ENCODE measurements around the gene SGPP2. TPM values are rescaled to one million over a fixed set of nuclear protein-coding genes. Genes with fewer than 3 reads are reported as not detected.

The SGPP2 gene
- total RNA-seq, 2 experiments from 2014 or later, result 9.4 to 12.1 TPM

- intact Hi-C loops (cut with DNase I, micrococcal nuclease), result no loop called here
- POLR2A ChIA-PET, result no interaction called here
- CTCF ChIA-PET, result interaction anchor here (1.1 to 1.3 kb wide), 2 partner anchors 147 to 227 kb away, joined by 3 to 5 read pairs; no protein-coding TSS in a partner anchor
These were observed 120.3 kb downstream of the SGPP2 start for GRCh38 chr2:222544661-222545060.

GRCh38 chr2:222545823-222546795 lies 121.8 kb downstream of the SGPP2 start:
- no peak overlapping the region for H3K27ac Mint-ChIP-seq
- DNase-seq, result no peak
- no peak for ATAC-seq
- intact Hi-C loops (cut with DNase I, micrococcal nuclease), result no loop called here
- no peak overlapping the region for H3K4me3 Mint-ChIP-seq
- H3K9me3 Mint-ChIP-seq (ENCODE audit: low read depth), result no peaks in the 10 kb centered on the region
- no peaks in the 10 kb centered on the region for H3K4me1 Mint-ChIP-seq
- no peaks in the 10 kb centered on the region for H3K36me3 Mint-ChIP-seq (ENCODE audit: low read depth)
- H3K27me3 Mint-ChIP-seq, result peaks cover 2% of the 10 kb centered on the region
- ChIA-PET POLR2A (no interaction called here), CTCF (interaction anchor here (0.7 kb wide), 1 partner anchor 314 kb away, joined by 3 read pairs; no protein-coding TSS in a partner anchor)

More at GRCh38 chr2:222544661-222545060, 120.3 kb downstream of the SGPP2 start:
- H3K27me3 Mint-ChIP-seq, result peaks cover 2% of the 10 kb centered on the region
- DNase-seq (no peak), ATAC-seq (no peak)
- no peak overlapping the region for H3K4me3 Mint-ChIP-seq
- no peaks in the 10 kb centered on the region for H3K9me3 Mint-ChIP-seq (ENCODE audit: low read depth)
- H3K4me1 Mint-ChIP-seq, result no peaks in the 10 kb centered on the region
- H3K36me3 Mint-ChIP-seq (ENCODE audit: low read depth), result no peaks in the 10 kb centered on the region
- H3K27ac Mint-ChIP-seq, result no peak overlapping the region

GRCh38 chr2:222547083-222547482 lies 122.7 kb downstream of the SGPP2 start:
- H3K4me3 Mint-ChIP-seq, result no peak overlapping the region
- ATAC-seq, result no peak
- CTCF ChIA-PET, result interaction anchor here (0.7 kb wide), 1 partner anchor 315 kb away, joined by 3 read pairs; no protein-coding TSS in a partner anchor

GRCh38 chr2:222548992-222549391 lies 124.6 kb downstream of the SGPP2 start:
- intact Hi-C loops (cut with DNase I, micrococcal nuclease), result no loop called here
- CTCF ChIA-PET, result no interaction called here
- H3K27me3 Mint-ChIP-seq, result peaks cover 3% of the 10 kb centered on the region
- H3K27ac Mint-ChIP-seq, result no peak overlapping the region
- ATAC-seq (no peak), DNase-seq (no peak)
- POLR2A ChIA-PET, result no interaction called here
- H3K9me3 Mint-ChIP-seq (ENCODE audit: low read depth), result no peaks in the 10 kb centered on the region
- no peaks in the 10 kb centered on the region for H3K36me3 Mint-ChIP-seq (ENCODE audit: low read depth)
- H3K4me3 Mint-ChIP-seq, result no peak overlapping the region
- no peaks in the 10 kb centered on the region for H3K4me1 Mint-ChIP-seq

More at GRCh38 chr2:222547083-222547482, 122.7 kb downstream of the SGPP2 start:
- Mint-ChIP-seq H3K27me3 (peaks cover under 1% of the 10 kb centered on the region), H3K36me3 (ENCODE audit: low read depth) (no peaks in the 10 kb centered on the region), H3K27ac (no peak overlapping the region), H3K9me3 (ENCODE audit: low read depth) (no peaks in the 10 kb centered on the region), H3K4me1 (no peaks in the 10 kb centered on the region)
- POLR2A ChIA-PET, result no interaction called here
- intact Hi-C loops (cut with DNase I, micrococcal nuclease), result no loop called here
- DNase-seq, result no peak

- H3K27me3 Mint-ChIP-seq, result peaks cover 5% of the 10 kb centered on the region
- no peak overlapping the region for H3K4me3 Mint-ChIP-seq
- ChIA-PET POLR2A (no interaction called here), CTCF (interaction anchor here (1.2 to 1.5 kb wide), 2 partner anchors 240 to 516 kb away, joined by 3 read pairs; no protein-coding TSS in a partner anchor)
- intact Hi-C loops (cut with DNase I, micrococcal nuclease), result no loop called here
- H3K4me1 Mint-ChIP-seq, result peaks cover 1% of the 10 kb centered on the region
- H3K36me3 Mint-ChIP-seq (ENCODE audit: low read depth), result peaks cover 3% of the 10 kb centered on the region
- DNase-seq (no peak), ATAC-seq (no peak)
- H3K9me3 Mint-ChIP-seq (ENCODE audit: low read depth), result no peaks in the 10 kb centered on the region
- no peak overlapping the region for H3K27ac Mint-ChIP-seq
These were observed 130.2 kb downstream of the SGPP2 start for GRCh38 chr2:222554517-222554916.

GRCh38 chr2:222561151-222561550 lies 136.8 kb downstream of the SGPP2 start:
- intact Hi-C loops (cut with DNase I, micrococcal nuclease), result loop anchor here in 1 of 2 experiments (5.0 to 10.0 kb wide), 2 partner anchors 136 to 504 kb away; partner anchors contain the start of gene SGPP2
- DNase-seq, result no peak
- CTCF ChIA-PET, result interaction anchor here (0.6 to 2.5 kb wide), 8 partner anchors 10 to 537 kb away, joined by 3 to 34 read pairs (median 3); no protein-coding TSS in a partner anchor

GRCh38 chr2:222561817-222562645 lies 137.7 kb downstream of the SGPP2 start:
- H3K4me3 Mint-ChIP-seq, result no peak overlapping the region
- intact Hi-C loops (cut with DNase I, micrococcal nuclease), result loop anchor here (1.0 to 10.0 kb wide), 4 partner anchors 137 to 505 kb away; partner anchors contain the start of gene SGPP2 (in 1 of the 2)
- POLR2A ChIA-PET, result no interaction called here

More at GRCh38 chr2:222561151-222561550, 136.8 kb downstream of the SGPP2 start:
- ATAC-seq, result no peak
- Mint-ChIP-seq H3K4me3 (no peak overlapping the region), H3K27ac (no peak overlapping the region), H3K27me3 (peaks cover 2% of the 10 kb centered on the region), H3K36me3 (ENCODE audit: low read depth) (peaks cover 15% of the 10 kb centered on the region), H3K4me1 (peaks cover 1% of the 10 kb centered on the region), H3K9me3 (ENCODE audit: low read depth) (no peaks in the 10 kb centered on the region)
- POLR2A ChIA-PET, result no interaction called here

GRCh38 chr2:222563106-222563718 lies 138.9 kb downstream of the SGPP2 start:
- POLR2A ChIA-PET, result no interaction called here
- CTCF ChIA-PET, result interaction anchor here (1.8 kb wide), 1 partner anchor 245 kb away, joined by 8 read pairs; no protein-coding TSS in a partner anchor

More at GRCh38 chr2:222561817-222562645, 137.7 kb downstream of the SGPP2 start:
- H3K27ac Mint-ChIP-seq, result no peak overlapping the region
- ATAC-seq, result peak; percentile 84
- DNase-seq, result peak; percentile 50
- H3K36me3 Mint-ChIP-seq (ENCODE audit: low read depth), result peaks cover 23% of the 10 kb centered on the region
- H3K4me1 Mint-ChIP-seq, result peaks cover under 1% of the 10 kb centered on the region
- H3K27me3 Mint-ChIP-seq, result peaks cover 1% of the 10 kb centered on the region
- CTCF ChIA-PET, result interaction anchor here (0.6 to 2.5 kb wide), 11 partner anchors 9 to 537 kb away, joined by 3 to 34 read pairs (median 3); no protein-coding TSS in a partner anchor
- H3K9me3 Mint-ChIP-seq (ENCODE audit: low read depth), result no peaks in the 10 kb centered on the region

GRCh38 chr2:222563936-222564335 lies 139.6 kb downstream of the SGPP2 start:
- peaks cover 30% of the 10 kb centered on the region for H3K36me3 Mint-ChIP-seq (ENCODE audit: low read depth)
- H3K4me1 Mint-ChIP-seq, result no peaks in the 10 kb centered on the region
- H3K9me3 Mint-ChIP-seq (ENCODE audit: low read depth), result no peaks in the 10 kb centered on the region
- ChIA-PET CTCF (interaction anchor here (1.8 kb wide), 1 partner anchor 246 kb away, joined by 8 read pairs; no protein-coding TSS in a partner anchor), POLR2A (no interaction called here)
- no peak overlapping the region for H3K4me3 Mint-ChIP-seq
- intact Hi-C loops (cut with DNase I, micrococcal nuclease), result loop anchor here in 1 of 2 experiments (5.0 to 10.0 kb wide), 2 partner anchors 139 to 507 kb away; partner anchors contain the start of gene SGPP2
- no peak overlapping the region for H3K27ac Mint-ChIP-seq
- no peak for ATAC-seq
- H3K27me3 Mint-ChIP-seq, result no peaks in the 10 kb centered on the region
- no peak for DNase-seq

More at GRCh38 chr2:222563106-222563718, 138.9 kb downstream of the SGPP2 start:
- H3K4me3 Mint-ChIP-seq, result no peak overlapping the region
- no peaks in the 10 kb centered on the region for H3K27me3 Mint-ChIP-seq
- H3K9me3 Mint-ChIP-seq (ENCODE audit: low read depth), result no peaks in the 10 kb centered on the region
- intact Hi-C loops (cut with DNase I, micrococcal nuclease), result loop anchor here in 1 of 2 experiments (5.0 to 10.0 kb wide), 2 partner anchors 138 to 506 kb away; partner anchors contain the start of gene SGPP2
- ATAC-seq, result no peak
- peaks cover 31% of the 10 kb centered on the region for H3K36me3 Mint-ChIP-seq (ENCODE audit: low read depth)
- DNase-seq, result no peak
- H3K27ac Mint-ChIP-seq, result no peak overlapping the region
- no peaks in the 10 kb centered on the region for H3K4me1 Mint-ChIP-seq

GRCh38 chr2:222566229-222566628 lies 141.9 kb downstream of the SGPP2 start:
- Mint-ChIP-seq H3K27ac (no peak overlapping the region), H3K36me3 (ENCODE audit: low read depth) (peaks cover 40% of the 10 kb centered on the region), H3K27me3 (no peaks in the 10 kb centered on the region), H3K4me3 (no peak overlapping the region), H3K9me3 (ENCODE audit: low read depth) (no peaks in the 10 kb centered on the region), H3K4me1 (no peaks in the 10 kb centered on the region)
- ChIA-PET CTCF (interaction anchor here (0.6 kb wide), 1 partner anchor 270 kb away, joined by 3 read pairs; no protein-coding TSS in a partner anchor), POLR2A (no interaction called here)
- ATAC-seq (no peak), DNase-seq (no peak)
- intact Hi-C loops (cut with DNase I, micrococcal nuclease), result loop anchor here in 1 of 2 experiments (10.0 kb wide), 1 partner anchor 141 kb away; the partner anchor contains the start of gene SGPP2

Data from activated CD4-positive, alpha-beta T cell treated with anti-CD3 and anti-CD28 coated beads for 36 hours (primary cell).